ENCODE data around the gene ZNF740. TPM values are rescaled to one million over a fixed set of nuclear protein-coding genes. Genes with fewer than 3 reads are reported as not detected.

ZNF740 gene
- total and polyA plus RNA-seq, 10 of the 15 experiments (the other 5 are each of a cell fraction or from before 2014, with no cell fraction given), result 1.4 to 33.6 (median 11.3) TPM

DNA sequence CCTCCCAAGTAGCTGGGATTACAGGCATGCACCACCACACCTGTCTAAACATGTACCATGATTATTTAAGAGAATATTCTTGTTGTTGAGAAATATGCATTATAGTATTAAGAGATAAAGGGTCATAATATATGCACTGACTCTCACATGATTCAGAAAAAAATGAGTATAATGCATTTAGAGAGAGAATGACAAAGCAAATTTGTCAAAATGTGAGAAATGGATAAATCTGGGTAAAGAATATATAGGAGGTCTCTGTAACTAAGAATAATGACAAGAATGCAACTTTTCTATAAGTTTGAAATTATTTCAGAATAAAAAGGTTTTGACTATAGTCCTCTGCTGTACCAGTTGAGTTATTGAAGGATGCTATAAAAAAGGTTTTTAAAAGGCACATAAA is 28.1 kb upstream of the ZNF740 start:
- H3K9me3 ChIP-seq (replicated peaks; ENCODE audit: control insufficient read depth, insufficient read depth, low read length), result no peaks in the 10 kb centered on the region; the same call in 2 of the 3 replicates
- H3K27ac ChIP-seq (ENCODE audit: control insufficient read depth, insufficient read depth), result no peak overlapping the region
- ChIA-PET POLR2A (no interaction called here), RAD21 (ENCODE audit: unreplicated experiment) (interaction anchor here (0.7 kb wide), 1 partner anchor 84 kb away, joined by 3 read pairs; no protein-coding TSS in a partner anchor), SMC1A (ENCODE audit: uncharacterized antibody, unreplicated experiment) (interaction anchor here (0.6 to 0.9 kb wide), 2 partner anchors 62 to 461 kb away, joined by 3 read pairs; no protein-coding TSS in a partner anchor), CTCF (interaction anchor here (0.6 to 2.1 kb wide), 2 partner anchors 50 to 62 kb away, joined by 3 to 6 read pairs; partner anchors contain the start of gene SOAT2)
- no peaks in the 10 kb centered on the region for H3K79me2 ChIP-seq (ENCODE audit: control insufficient read depth, insufficient read depth, low read length)
- no TSS peak for BruUV-seq (replicated peaks)
- H3K4me1 ChIP-seq (ENCODE audit: control insufficient read depth, insufficient read depth, low read length), result no peaks in the 10 kb centered on the region
- no peak for DNase-seq (ENCODE audit: low read depth, low spot score)
- no peaks in the 10 kb centered on the region for H4K20me1 ChIP-seq (ENCODE audit: control insufficient read depth, insufficient read depth)
- TF ChIP-seq RFX5 (IDR thresholded peaks at IDR 0.05; ENCODE audit: low read depth, low read length), result no peak
- no peak for TF ChIP-seq EED (IDR thresholded peaks at IDR 0.05; ENCODE audit: low read depth)
- no peak for TF ChIP-seq ZZZ3 (IDR thresholded peaks at IDR 0.05; ENCODE audit: control insufficient read depth, insufficient read length, low read depth)
- TF ChIP-seq RB1 (IDR thresholded peaks at IDR 0.05; ENCODE audit: borderline replicate concordance), result no peak
- no peak for TF ChIP-seq STAT1 (conservative IDR thresholded peaks at IDR 0.05)
- no peak for TF ChIP-seq HDGF (IDR thresholded peaks at IDR 0.05)
- no peak for TF ChIP-seq JUNB (IDR thresholded peaks at IDR 0.05)
- no peak for TF ChIP-seq SRF (IDR thresholded peaks at IDR 0.05; ENCODE audit: low read depth in 2 of 2, low read length in 2 of 2)
- TF ChIP-seq ZNF622 (IDR thresholded peaks at IDR 0.05), result no peak
- no peak for TF ChIP-seq CUX1 (IDR thresholded peaks at IDR 0.05; ENCODE audit: insufficient replicate concordance, low read depth, low read length)
- TF ChIP-seq, protein P1, sequence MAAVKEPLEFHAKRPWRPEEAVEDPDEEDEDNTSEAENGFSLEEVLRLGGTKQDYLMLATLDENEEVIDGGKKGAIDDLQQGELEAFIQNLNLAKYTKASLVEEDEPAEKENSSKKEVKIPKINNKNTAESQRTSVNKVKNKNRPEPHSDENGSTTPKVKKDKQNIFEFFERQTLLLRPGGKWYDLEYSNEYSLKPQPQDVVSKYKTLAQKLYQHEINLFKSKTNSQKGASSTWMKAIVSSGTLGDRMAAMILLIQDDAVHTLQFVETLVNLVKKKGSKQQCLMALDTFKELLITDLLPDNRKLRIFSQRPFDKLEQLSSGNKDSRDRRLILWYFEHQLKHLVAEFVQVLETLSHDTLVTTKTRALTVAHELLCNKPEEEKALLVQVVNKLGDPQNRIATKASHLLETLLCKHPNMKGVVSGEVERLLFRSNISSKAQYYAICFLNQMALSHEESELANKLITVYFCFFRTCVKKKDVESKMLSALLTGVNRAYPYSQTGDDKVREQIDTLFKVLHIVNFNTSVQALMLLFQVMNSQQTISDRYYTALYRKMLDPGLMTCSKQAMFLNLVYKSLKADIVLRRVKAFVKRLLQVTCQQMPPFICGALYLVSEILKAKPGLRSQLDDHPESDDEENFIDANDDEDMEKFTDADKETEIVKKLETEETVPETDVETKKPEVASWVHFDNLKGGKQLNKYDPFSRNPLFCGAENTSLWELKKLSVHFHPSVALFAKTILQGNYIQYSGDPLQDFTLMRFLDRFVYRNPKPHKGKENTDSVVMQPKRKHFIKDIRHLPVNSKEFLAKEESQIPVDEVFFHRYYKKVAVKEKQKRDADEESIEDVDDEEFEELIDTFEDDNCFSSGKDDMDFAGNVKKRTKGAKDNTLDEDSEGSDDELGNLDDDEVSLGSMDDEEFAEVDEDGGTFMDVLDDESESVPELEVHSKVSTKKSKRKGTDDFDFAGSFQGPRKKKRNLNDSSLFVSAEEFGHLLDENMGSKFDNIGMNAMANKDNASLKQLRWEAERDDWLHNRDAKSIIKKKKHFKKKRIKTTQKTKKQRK (IDR thresholded peaks at IDR 0.05; ENCODE audit: low read depth, low read length), result no peak
- intact Hi-C loops (cut with micrococcal nuclease; ENCODE audit: unreplicated experiment) (no loop called here), in situ Hi-C loops (cut with MboI) (no loop called here)
- H3K4me3 ChIP-seq, result no peak overlapping the region
- H3K4me2 ChIP-seq (ENCODE audit: control insufficient read depth, insufficient read depth), result no peak overlapping the region
- no peaks in the 10 kb centered on the region for H3K27me3 ChIP-seq (replicated peaks in 1 of 2; ENCODE audit: control insufficient read depth in 2 of 2, insufficient read depth in 2 of 2, low read length in 1 of 2)
- no peaks in the 10 kb centered on the region for H3K36me3 ChIP-seq (ENCODE audit: control insufficient read depth in 2 of 2, insufficient read depth in 2 of 2, low read length in 1 of 2)
- H3K9ac ChIP-seq (ENCODE audit: control insufficient read depth, insufficient read depth, low read length), result no peak overlapping the region
- ATAC-seq, result no peak
- FAIRE-seq, result no peak
- no peak overlapping the region for H2AFZ ChIP-seq (ENCODE audit: control insufficient read depth, low read depth, low read length)

Measured in GM12878 (cell line).